ENCODE measurements around the gene STEAP1.

The STEAP1 gene

GRCh38 chr7:90187507-90188050, 33.3 kb downstream of the STEAP1 start:
- no peaks in the 10 kb centered on the region for H3K4me1 ChIP-seq (ENCODE audit: insufficient read depth, low read length, severe bottlenecking)
- no peak overlapping the region for H3K4me2 ChIP-seq (ENCODE audit: low read length)
- H2AFZ ChIP-seq (ENCODE audit: low read length), result no peak overlapping the region
- no peak overlapping the region for H3K4me3 ChIP-seq (ENCODE audit: low read depth, low read length, poor library complexity, severe bottlenecking)
- no peak overlapping the region for H3K27ac ChIP-seq (ENCODE audit: low read depth, low read length, poor library complexity, severe bottlenecking)
- no peaks in the 10 kb centered on the region for H3K27me3 ChIP-seq (ENCODE audit: insufficient read depth, low read length)
- H4K20me1 ChIP-seq (ENCODE audit: insufficient read depth, low read length), result no peaks in the 10 kb centered on the region
- peaks cover 18% of the 10 kb centered on the region for H3K9me3 ChIP-seq (ENCODE audit: low read length)
- H3K9ac ChIP-seq (ENCODE audit: low read length), result no peak overlapping the region
- no peak for TF ChIP-seq EZH2 (IDR thresholded peaks at IDR 0.05; ENCODE audit: borderline replicate concordance, low read length)
- TF ChIP-seq, protein P1, sequence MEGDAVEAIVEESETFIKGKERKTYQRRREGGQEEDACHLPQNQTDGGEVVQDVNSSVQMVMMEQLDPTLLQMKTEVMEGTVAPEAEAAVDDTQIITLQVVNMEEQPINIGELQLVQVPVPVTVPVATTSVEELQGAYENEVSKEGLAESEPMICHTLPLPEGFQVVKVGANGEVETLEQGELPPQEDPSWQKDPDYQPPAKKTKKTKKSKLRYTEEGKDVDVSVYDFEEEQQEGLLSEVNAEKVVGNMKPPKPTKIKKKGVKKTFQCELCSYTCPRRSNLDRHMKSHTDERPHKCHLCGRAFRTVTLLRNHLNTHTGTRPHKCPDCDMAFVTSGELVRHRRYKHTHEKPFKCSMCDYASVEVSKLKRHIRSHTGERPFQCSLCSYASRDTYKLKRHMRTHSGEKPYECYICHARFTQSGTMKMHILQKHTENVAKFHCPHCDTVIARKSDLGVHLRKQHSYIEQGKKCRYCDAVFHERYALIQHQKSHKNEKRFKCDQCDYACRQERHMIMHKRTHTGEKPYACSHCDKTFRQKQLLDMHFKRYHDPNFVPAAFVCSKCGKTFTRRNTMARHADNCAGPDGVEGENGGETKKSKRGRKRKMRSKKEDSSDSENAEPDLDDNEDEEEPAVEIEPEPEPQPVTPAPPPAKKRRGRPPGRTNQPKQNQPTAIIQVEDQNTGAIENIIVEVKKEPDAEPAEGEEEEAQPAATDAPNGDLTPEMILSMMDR (IDR thresholded peaks at IDR 0.05; ENCODE audit: low read length), result no peak
- no peaks in the 10 kb centered on the region for H3K79me2 ChIP-seq (ENCODE audit: insufficient read depth, low read length)
- H3K9me2 ChIP-seq (ENCODE audit: low read depth, low read length), result no peaks in the 10 kb centered on the region
- H3K36me3 ChIP-seq (ENCODE audit: insufficient read depth, low read length), result no peaks in the 10 kb centered on the region
- no peaks in the 10 kb centered on the region for H3F3A ChIP-seq (ENCODE audit: insufficient read depth, low read length)

- Histone ChIP-seq H3K9me3 (ENCODE audit: low read length) (peaks cover 21% of the 10 kb centered on the region), H3K27me3 (ENCODE audit: insufficient read depth, low read length) (no peaks in the 10 kb centered on the region), H3K4me2 (ENCODE audit: low read length) (no peak overlapping the region), H4K20me1 (ENCODE audit: insufficient read depth, low read length) (no peaks in the 10 kb centered on the region), H3K4me3 (ENCODE audit: low read depth, low read length, poor library complexity, severe bottlenecking) (no peak overlapping the region), H3F3A (ENCODE audit: insufficient read depth, low read length) (no peaks in the 10 kb centered on the region), H3K4me1 (ENCODE audit: insufficient read depth, low read length, severe bottlenecking) (no peaks in the 10 kb centered on the region), H3K27ac (ENCODE audit: low read depth, low read length, poor library complexity, severe bottlenecking) (no peak overlapping the region), H3K9me2 (ENCODE audit: low read depth, low read length) (no peaks in the 10 kb centered on the region), H3K9ac (ENCODE audit: low read length) (no peak overlapping the region), H2AFZ (ENCODE audit: low read length) (no peak overlapping the region), H3K79me2 (ENCODE audit: insufficient read depth, low read length) (no peaks in the 10 kb centered on the region), H3K36me3 (ENCODE audit: insufficient read depth, low read length) (no peaks in the 10 kb centered on the region)
- TF ChIP-seq, protein P1 (IDR thresholded peaks at IDR 0.05; ENCODE audit: low read length), result no peak
- no peak for TF ChIP-seq EZH2 (IDR thresholded peaks at IDR 0.05; ENCODE audit: borderline replicate concordance, low read length)
Observed at GRCh38 chr7:90188281-90188680, 34.0 kb downstream of the STEAP1 start.

- H3K27me3 ChIP-seq (ENCODE audit: insufficient read depth, low read length), result no peaks in the 10 kb centered on the region
- TF ChIP-seq, protein P1 (IDR thresholded peaks at IDR 0.05; ENCODE audit: low read length), result no peak
- no peak for TF ChIP-seq EZH2 (IDR thresholded peaks at IDR 0.05; ENCODE audit: borderline replicate concordance, low read length)
- H3K4me3 ChIP-seq (ENCODE audit: low read depth, low read length, poor library complexity, severe bottlenecking), result no peak overlapping the region
- H3F3A ChIP-seq (ENCODE audit: insufficient read depth, low read length), result no peaks in the 10 kb centered on the region
- no peaks in the 10 kb centered on the region for H3K9me2 ChIP-seq (ENCODE audit: low read depth, low read length)
- H3K79me2 ChIP-seq (ENCODE audit: insufficient read depth, low read length), result no peaks in the 10 kb centered on the region
- no peaks in the 10 kb centered on the region for H3K36me3 ChIP-seq (ENCODE audit: insufficient read depth, low read length)
- H3K27ac ChIP-seq (ENCODE audit: low read depth, low read length, poor library complexity, severe bottlenecking), result no peak overlapping the region
- H3K9me3 ChIP-seq (ENCODE audit: low read length), result peaks cover 21% of the 10 kb centered on the region
- H3K9ac ChIP-seq (ENCODE audit: low read length), result no peak overlapping the region
- no peak overlapping the region for H3K4me2 ChIP-seq (ENCODE audit: low read length)
- H2AFZ ChIP-seq (ENCODE audit: low read length), result no peak overlapping the region
- H4K20me1 ChIP-seq (ENCODE audit: insufficient read depth, low read length), result no peaks in the 10 kb centered on the region
- no peaks in the 10 kb centered on the region for H3K4me1 ChIP-seq (ENCODE audit: insufficient read depth, low read length, severe bottlenecking)
Observed at GRCh38 chr7:90190995-90191394, 36.7 kb downstream of the STEAP1 start.

All from OCI-LY1 (cell line).